ENCODE results near the gene GNAI3. TPM values are rescaled to one million over a fixed set of nuclear protein-coding genes. Genes with fewer than 3 reads are reported as not detected.
A peak's percentile ranks its signal among the peaks of the same experiment; 100 is the strongest.

The GNAI3 gene
- total and polyA plus RNA-seq, 2 donors (not counting 3 experiments of a cell fraction or from before 2014, with no cell fraction given), result 5.0 to 14.0 TPM

DNA sequence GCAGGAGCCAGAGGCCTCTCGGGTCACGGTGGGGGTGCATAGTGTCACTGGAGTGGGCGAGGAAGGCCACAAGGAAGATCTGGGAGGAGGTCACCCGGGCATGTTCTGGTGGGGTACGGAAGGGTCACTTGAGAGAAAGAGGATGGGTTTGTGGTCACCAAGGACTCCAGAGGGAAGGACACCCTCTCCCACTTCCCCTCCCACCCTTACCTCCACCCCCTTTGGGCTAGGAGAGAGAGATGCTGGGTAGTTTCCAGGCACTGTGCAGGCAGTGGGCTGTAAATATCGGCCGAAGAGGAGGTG lies 39.6 kb upstream of the GNAI3 start:
- H3K79me2 ChIP-seq (ENCODE audit: control insufficient read depth, insufficient read depth, low read length), result no peaks in the 10 kb centered on the region
- no peaks in the 10 kb centered on the region for H3K9me1 ChIP-seq (replicated peaks; ENCODE audit: control insufficient read depth, extremely low read depth, insufficient read depth, low read length)
- no peaks in the 10 kb centered on the region for H4K20me1 ChIP-seq (replicated peaks; ENCODE audit: control insufficient read depth, extremely low read depth, insufficient read depth, low read length)
- H3K4me3 ChIP-seq (replicated peaks in 1 of 3; ENCODE audit: insufficient read depth in 1 of 3, low read depth in 1 of 3, low read length in 3 of 3), result no peak overlapping the region
- dilution Hi-C loops (cut with MboI; ENCODE audit: extremely low pct_ligation_motif_present, low sequenced_read_pairs) (no loop called here), intact Hi-C loops (cut with micrococcal nuclease) (no loop called here)
- H3K4me1 ChIP-seq (ENCODE audit: control insufficient read depth, extremely low read depth, insufficient read depth, low read length), result peaks cover 6% of the 10 kb centered on the region
- no TSS peak for BruUV-seq (replicated peaks)
- H3K27ac ChIP-seq (ENCODE audit: insufficient read depth, low read depth, low read length), result no peak overlapping the region
- FAIRE-seq (no peak), DNase-seq (ENCODE audit: low read depth, low spot score) (no peak)
- H3K4me2 ChIP-seq (ENCODE audit: insufficient read depth, low read length), result peak overlapping the region; percentile 65
- ChIA-PET POLR2A (no interaction called here), CTCF (interaction anchor here (1.6 to 23.0 kb wide), 7 partner anchors 9 to 22 kb away, joined by 8 to 955 read pairs (median 14); partner anchors contain the start of genes CYB561D1 and GPR61)
- peaks cover 10 to 21% of the 10 kb centered on the region in 2 experiments for H3K27me3 ChIP-seq (ENCODE audit: control insufficient read depth in 2 of 2, insufficient read depth in 2 of 2, low read length in 2 of 2)
- no peak overlapping the region for H3K9ac ChIP-seq (replicated peaks; ENCODE audit: extremely low read depth, insufficient read depth, low read length)
- H3K9me3 ChIP-seq (replicated peaks; ENCODE audit: control insufficient read depth, insufficient read depth, low read length), result no peaks in the 10 kb centered on the region
- TF ChIP-seq, protein P1, sequence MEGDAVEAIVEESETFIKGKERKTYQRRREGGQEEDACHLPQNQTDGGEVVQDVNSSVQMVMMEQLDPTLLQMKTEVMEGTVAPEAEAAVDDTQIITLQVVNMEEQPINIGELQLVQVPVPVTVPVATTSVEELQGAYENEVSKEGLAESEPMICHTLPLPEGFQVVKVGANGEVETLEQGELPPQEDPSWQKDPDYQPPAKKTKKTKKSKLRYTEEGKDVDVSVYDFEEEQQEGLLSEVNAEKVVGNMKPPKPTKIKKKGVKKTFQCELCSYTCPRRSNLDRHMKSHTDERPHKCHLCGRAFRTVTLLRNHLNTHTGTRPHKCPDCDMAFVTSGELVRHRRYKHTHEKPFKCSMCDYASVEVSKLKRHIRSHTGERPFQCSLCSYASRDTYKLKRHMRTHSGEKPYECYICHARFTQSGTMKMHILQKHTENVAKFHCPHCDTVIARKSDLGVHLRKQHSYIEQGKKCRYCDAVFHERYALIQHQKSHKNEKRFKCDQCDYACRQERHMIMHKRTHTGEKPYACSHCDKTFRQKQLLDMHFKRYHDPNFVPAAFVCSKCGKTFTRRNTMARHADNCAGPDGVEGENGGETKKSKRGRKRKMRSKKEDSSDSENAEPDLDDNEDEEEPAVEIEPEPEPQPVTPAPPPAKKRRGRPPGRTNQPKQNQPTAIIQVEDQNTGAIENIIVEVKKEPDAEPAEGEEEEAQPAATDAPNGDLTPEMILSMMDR (IDR thresholded peaks at IDR 0.05; ENCODE audit: extremely low read depth in 1 of 2, insufficient read depth in 1 of 2, low read depth in 1 of 2, low read length in 2 of 2), result no peak
- TF ChIP-seq JUN (IDR thresholded peaks at IDR 0.05; ENCODE audit: borderline replicate concordance, insufficient read depth, insufficient read length, low read depth) (no peak), POLR2A (IDR thresholded peaks at IDR 0.05; ENCODE audit: low read depth, low read length) (no peak), EZH2 (IDR thresholded peaks at IDR 0.05; ENCODE audit: borderline replicate concordance, low read depth, low read length, severe bottlenecking) (no peak), POLR2AphosphoS5 (IDR thresholded peaks at IDR 0.05; ENCODE audit: insufficient read depth, low read depth, low read length) (no peak), MYC (IDR thresholded peaks at IDR 0.05; ENCODE audit: low read depth, low read length) (no peak)
- TF ChIP-seq, protein P2, sequence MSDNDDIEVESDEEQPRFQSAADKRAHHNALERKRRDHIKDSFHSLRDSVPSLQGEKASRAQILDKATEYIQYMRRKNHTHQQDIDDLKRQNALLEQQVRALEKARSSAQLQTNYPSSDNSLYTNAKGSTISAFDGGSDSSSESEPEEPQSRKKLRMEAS (IDR thresholded peaks at IDR 0.05; ENCODE audit: insufficient read depth, insufficient read length), result no peak
- no peaks in the 10 kb centered on the region for H3K36me3 ChIP-seq (ENCODE audit: control insufficient read depth in 2 of 2, extremely low read depth in 1 of 2, insufficient read depth in 2 of 2, low read length in 2 of 2)
- H2AFZ ChIP-seq (ENCODE audit: low read depth, low read length), result peak overlapping the region; percentile 68

All from endothelial cell of umbilical vein (primary cell).